ENCODE data around the gene PRSS57.

The PRSS57 gene

GRCh38 chr19:679418-680286 is 15.6 kb downstream of the PRSS57 start:
- peak overlapping the region; percentile 96 for H3K9ac ChIP-seq (ENCODE audit: low read length)
- peaks cover 9% of the 10 kb centered on the region for H3K79me2 ChIP-seq (ENCODE audit: low read length)
- peak overlapping the region; percentile 85 for H3K4me3 ChIP-seq (ENCODE audit: low read length)
- no peaks in the 10 kb centered on the region for H3K36me3 ChIP-seq (replicated peaks; ENCODE audit: low read depth, low read length)
- H3K4me2 ChIP-seq (ENCODE audit: low read length), result peak overlapping the region; percentile 95
- H3K4me1 ChIP-seq (ENCODE audit: low read length), result peaks cover 9% of the 10 kb centered on the region
- no peaks in the 10 kb centered on the region for H3K27me3 ChIP-seq (ENCODE audit: low read depth, low read length)
- TF ChIP-seq CTCF (IDR thresholded peaks at IDR 0.05; ENCODE audit: low read depth, low read length) (no peak), EZH2phosphoT487 (IDR thresholded peaks at IDR 0.05; ENCODE audit: low read depth) (no peak)
- H3K9me3 ChIP-seq (ENCODE audit: insufficient read depth, low read length), result no peaks in the 10 kb centered on the region
- peak overlapping the region; percentile 37; the same call in 1 of the 2 replicates for H2AFZ ChIP-seq (ENCODE audit: low read depth, low read length)
- peak overlapping the region; percentile 78 for H3K27ac ChIP-seq (ENCODE audit: low read length)
- H4K20me1 ChIP-seq (ENCODE audit: insufficient read depth, low read length), result peaks cover 3% of the 10 kb centered on the region; the same call in 1 of the 2 replicates

GRCh38 chr19:678791-679388 is 16.4 kb downstream of the PRSS57 start:
- no peak for TF ChIP-seq CTCF (IDR thresholded peaks at IDR 0.05; ENCODE audit: low read depth, low read length)
- no peak for TF ChIP-seq EZH2phosphoT487 (IDR thresholded peaks at IDR 0.05; ENCODE audit: low read depth)
- Histone ChIP-seq H3K27me3 (ENCODE audit: low read depth, low read length) (no peaks in the 10 kb centered on the region), H3K36me3 (replicated peaks; ENCODE audit: low read depth, low read length) (no peaks in the 10 kb centered on the region), H4K20me1 (ENCODE audit: insufficient read depth, low read length) (peaks cover 3% of the 10 kb centered on the region; the same call in 1 of the 2 replicates), H3K9ac (ENCODE audit: low read length) (peak overlapping the region; percentile 96), H3K79me2 (ENCODE audit: low read length) (peaks cover 9% of the 10 kb centered on the region), H2AFZ (ENCODE audit: low read depth, low read length) (no peak overlapping the region), H3K4me3 (ENCODE audit: low read length) (peak overlapping the region; percentile 85), H3K27ac (ENCODE audit: low read length) (no peak overlapping the region), H3K4me2 (ENCODE audit: low read length) (peak overlapping the region; percentile 95), H3K4me1 (ENCODE audit: low read length) (peaks cover 9% of the 10 kb centered on the region), H3K9me3 (ENCODE audit: insufficient read depth, low read length) (no peaks in the 10 kb centered on the region)

- H3K4me3 ChIP-seq (ENCODE audit: low read length), result no peak overlapping the region
- no peaks in the 10 kb centered on the region for H3K9me3 ChIP-seq (ENCODE audit: insufficient read depth, low read length)
- H4K20me1 ChIP-seq (ENCODE audit: insufficient read depth, low read length), result peaks cover 3% of the 10 kb centered on the region; the same call in 1 of the 2 replicates
- peaks cover 9% of the 10 kb centered on the region for H3K4me1 ChIP-seq (ENCODE audit: low read length)
- no peak overlapping the region for H3K27ac ChIP-seq (ENCODE audit: low read length)
- no peaks in the 10 kb centered on the region for H3K36me3 ChIP-seq (replicated peaks; ENCODE audit: low read depth, low read length)
- no peaks in the 10 kb centered on the region for H3K27me3 ChIP-seq (ENCODE audit: low read depth, low read length)
- H3K4me2 ChIP-seq (ENCODE audit: low read length), result no peak overlapping the region
- H3K9ac ChIP-seq (ENCODE audit: low read length), result no peak overlapping the region
- peaks cover 9% of the 10 kb centered on the region for H3K79me2 ChIP-seq (ENCODE audit: low read length)
- no peak for TF ChIP-seq CTCF (IDR thresholded peaks at IDR 0.05; ENCODE audit: low read depth, low read length)
- no peak for TF ChIP-seq EZH2phosphoT487 (IDR thresholded peaks at IDR 0.05; ENCODE audit: low read depth)
- no peak overlapping the region for H2AFZ ChIP-seq (ENCODE audit: low read depth, low read length)
Measured at GRCh38 chr19:677601-678436, 17.4 kb downstream of the PRSS57 start.

Measured in OCI-LY3 (cell line).